Activated CD8-positive, alpha-beta memory T cell treated with anti-CD3 and anti-CD28 coated beads for 1 hour (primary cell): Measurements from ENCODE around the gene AREG.

ENCODE experiments used
- DNase-seq, 2 donors: peaks; one replicate each; pipeline ENCODE4 v3.0.0-alpha.2; 2020; ENCODE audit warnings: low read depth in 1 of 2; ENCODE audit errors: extremely low read depth in 1 of 2

The AREG gene

DNA sequence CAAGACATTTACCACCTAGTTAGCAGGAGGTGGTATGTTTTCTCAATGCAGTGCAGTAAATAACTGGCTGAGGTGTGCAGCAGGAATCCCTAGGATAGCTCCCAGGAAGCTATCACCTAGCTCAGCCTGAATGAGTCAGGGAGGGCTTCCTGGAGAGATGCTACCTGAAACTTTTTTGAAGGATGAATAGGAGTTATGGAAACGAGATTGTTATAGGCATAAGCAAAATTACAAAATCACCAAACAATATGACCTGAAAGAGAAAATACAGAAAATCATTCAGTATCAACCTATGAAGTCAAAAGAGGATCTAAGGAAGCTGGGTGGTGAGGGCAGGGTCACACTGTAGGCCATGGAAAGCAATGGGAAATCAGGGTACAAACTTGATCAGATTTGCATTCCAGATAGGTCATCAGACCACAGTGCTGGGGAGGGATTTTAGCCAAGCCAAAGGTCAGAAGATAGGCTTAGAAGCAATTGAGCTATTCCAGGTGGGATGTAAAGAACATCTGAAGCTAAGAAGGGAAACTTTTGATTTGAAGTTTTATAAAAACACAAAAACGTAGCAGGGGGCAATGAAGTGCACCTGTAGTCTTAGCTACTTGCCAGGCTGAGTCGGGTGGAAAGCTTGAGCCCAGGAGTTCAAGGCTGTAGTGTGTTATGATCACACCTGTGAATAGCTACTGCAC is 11.3 kb downstream of the AREG start:
- no peak for DNase-seq

DNA sequence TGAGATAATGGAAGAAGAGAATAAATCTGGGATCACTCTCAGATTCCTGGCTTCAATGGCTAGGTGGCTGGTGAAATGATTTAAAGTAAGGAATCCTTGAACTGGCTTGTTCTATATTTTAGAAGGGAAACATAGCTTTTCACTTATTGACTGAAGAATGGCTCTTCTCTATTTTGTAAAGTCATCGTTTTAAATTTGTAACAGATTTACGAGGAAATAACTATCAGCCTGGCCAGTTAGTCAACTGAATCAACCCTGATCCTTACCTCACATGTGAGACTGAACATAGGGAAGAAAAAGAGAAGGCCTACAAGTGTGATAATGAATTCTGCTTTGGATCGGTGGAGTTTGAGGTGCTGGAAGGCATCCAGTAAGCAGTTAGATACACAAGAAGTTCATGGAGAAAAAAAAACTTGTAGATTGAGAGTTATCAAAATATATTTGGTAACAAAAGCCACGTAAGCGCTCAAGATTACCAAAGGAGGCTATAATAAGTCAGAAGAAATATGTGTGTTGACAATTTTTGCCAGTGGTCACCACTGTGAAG is 12.0 kb downstream of the AREG start:
- no peak for DNase-seq

DNA sequence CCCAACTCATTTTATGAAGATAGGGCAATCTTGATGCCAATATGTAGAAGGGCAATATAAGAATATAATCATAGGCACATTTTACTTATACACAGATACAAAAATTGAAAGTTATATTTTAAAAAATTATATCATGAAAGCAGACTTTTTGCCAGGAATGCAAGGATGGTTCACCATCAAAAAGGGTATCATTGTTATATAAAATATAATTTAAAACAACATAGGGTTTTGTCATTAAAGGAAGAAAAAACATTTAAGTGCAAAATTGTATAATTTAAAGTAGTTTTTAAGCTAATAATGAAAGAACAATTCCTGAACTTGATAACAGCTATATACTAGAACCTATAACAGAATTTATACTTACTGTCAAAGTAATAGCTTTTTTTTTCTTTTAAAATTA is 15.9 kb downstream of the AREG start:
- DNase-seq = no peak

DNA sequence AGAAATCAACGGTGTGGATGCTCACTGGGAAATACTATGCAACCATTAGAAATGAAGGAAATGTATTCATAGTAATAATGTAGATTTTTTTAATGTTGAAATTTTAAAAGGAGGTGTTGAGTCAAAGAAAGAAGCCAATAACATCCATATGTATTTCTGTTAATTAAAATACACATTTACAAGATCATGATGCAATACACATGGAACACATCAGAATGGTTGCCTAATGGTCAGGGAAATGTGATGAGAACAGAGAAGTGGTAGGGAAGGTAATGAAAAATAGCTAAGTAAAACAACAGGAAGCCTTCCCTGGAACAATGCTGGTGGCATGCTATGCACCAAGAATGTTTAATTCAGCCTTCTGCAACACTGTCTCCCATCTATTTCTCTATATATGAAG is 18.2 kb downstream of the AREG start:
- DNase-seq = no peak

DNA sequence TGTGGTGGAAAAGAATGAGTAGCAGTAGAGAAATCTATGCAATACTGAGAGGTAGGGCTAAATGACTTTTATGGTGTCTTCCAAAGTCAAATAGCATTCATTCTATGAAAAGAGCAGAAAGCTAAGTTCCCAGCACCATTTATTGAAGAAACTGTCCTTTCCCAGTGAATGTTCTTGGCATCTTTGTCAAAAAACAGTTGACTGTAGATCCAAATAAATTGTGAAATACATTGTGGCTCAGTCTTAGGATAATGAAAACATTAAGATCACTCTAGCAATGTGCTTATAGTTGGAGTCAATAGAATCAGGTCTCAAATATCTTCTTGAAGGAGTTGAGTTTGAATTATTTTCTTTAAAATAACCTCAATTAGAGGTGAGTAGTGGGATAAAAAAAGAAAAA is 19.4 kb downstream of the AREG start:
- no peak for DNase-seq

DNA sequence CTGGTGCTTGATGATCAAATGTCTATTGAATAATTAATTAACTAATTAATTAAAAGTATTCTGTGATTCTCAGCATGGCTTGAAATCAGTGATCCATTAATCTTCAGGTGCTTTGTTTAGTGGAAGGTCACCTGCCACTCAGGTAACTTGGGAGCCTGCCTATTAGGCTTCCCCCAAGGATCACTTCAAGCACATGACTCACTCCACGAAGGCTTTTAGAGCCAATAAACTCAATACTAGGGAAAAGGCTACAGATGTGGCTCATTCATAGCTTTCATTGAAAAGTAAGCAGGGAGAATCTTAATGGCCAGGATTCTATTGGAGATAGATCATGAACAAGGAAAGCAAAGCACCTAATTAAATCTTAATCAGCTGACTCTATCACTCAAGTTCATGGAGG is 21.3 kb downstream of the AREG start:
- DNase-seq = no peak

DNA sequence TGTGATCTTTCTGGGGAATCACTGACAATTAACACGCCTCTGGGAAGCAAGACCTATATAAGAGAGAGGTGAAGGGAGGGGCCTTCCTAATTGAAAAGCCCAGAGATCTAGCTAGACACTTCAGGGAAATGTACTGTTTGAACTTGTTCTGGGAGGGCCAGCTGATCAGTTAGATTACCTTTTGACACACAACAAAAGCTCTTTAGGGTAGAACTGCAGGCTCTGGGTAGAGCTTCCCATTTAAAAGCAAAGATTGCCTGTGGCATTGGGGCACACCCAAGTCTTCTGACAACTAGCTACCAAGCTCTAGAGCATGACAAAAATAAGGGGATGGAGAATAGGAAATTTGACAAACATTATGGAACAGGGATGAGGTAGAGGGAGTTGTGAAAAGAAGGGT is 26.3 kb downstream of the AREG start:
- DNase-seq = no peak

DNA sequence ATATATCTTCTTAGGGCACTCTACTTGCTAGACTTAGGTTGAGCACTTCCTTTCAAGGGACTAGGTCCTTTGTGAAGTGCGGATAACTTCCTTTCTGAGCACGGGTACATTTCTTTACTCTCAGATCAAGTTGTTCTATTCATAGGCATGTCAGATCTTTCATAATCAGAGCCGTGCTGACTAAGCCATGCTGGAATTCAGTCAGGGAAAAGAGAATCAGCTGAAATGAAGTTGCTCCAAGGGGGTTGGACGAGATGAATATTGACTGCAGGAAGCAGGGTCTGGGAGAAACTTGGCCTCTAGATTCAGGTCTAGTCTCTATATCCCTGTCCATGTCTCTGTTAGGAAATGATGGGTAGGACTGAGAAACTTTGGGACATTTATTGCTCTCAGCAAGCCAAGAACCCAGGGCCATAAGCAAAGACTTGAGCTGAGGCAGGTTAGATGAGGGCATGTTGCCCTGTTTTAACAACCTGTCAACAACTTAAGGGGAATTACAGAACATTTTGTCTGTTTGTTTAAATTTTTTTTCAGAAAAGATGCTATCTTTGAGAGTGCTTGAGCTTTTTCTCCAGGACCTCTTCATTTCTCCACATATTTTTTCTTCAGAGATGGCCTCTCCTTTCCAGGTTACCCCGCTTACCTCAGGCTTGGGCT is 28.3 kb downstream of the AREG start:
- DNase-seq = no peak

DNA sequence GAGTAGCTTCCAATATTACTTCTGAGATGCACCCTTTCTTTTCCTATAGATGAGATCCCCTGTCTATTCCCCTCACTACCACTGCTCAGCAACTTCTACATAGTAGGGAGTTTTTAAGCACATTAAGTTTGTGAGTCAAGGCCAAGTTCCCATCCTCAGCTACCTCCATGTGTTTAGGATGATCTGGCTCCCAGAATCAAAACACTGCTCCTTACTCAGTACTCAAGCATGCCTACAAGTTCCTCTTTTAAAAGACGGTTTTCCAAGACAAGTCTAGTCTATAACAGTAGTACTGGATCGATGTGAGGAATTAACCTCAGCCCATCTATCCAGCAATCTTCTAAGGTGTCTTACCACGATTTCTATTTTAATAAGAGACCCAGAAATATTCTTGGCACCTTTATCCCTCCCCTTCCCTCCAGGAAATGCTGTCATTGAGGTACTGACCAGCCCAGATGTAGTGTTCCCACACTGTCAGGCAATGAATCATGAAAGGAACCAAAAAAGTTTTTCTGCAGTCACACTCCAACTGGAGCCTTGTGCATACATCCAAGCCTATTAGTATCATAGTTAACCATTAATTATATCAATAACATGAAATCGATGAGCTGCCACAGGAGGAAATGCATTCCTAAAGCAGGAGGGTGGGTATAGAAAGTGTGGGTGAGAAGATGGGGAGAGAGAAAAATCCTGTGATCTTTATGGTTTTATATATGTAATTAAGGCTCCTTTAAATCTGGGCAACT is 29.6 kb downstream of the AREG start:
- no peak for DNase-seq

DNA sequence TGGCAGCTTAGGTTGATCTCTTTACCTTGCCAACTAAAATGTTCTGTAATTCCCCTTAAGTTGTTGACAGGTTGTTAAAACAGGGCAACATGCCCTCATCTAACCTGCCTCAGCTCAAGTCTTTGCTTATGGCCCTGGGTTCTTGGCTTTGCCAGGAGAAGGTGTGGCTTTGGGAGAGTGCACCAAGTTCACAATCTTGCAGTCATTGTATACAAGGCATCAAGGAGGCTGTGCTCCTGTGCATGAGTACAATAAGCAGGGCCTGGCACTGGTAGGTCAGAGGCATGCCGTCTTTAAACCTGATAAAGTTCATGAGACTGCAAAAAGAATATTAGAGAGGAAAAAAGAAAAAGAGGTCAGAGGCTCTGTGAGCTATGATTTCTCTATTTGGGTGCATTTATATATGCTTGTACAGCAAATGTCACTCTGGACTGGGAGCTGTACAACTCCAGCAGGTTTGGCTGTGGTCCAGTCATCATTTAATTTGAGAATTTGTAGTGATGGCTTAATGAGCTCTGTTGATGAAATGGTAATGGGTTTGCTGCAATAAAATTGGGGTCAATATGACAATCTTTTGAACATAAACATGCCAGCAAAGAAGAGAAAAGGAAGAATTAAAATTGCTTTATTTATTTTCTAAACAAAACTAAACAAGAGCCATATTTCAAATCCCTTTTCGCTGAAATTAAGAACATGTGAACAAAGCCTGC is 30.3 kb downstream of the AREG start:
- DNase-seq = no peak

DNA sequence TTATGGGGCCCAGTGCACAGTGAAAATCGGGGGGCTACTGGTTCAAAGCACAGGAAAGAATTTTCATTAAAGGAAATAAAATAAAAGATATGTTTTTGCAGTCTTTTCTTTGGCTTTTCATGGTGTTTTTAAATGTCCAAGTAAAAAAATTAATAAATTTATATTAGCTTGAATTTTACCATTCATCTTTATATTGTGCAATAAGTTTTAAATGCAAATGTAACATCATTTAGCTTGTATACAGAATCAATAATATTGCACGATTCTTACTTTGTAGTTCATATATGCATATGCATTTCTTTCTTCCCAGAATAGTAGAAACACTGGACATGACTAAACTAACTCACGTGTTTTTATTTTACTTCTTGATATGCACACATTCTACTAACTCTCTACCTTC is 31.0 kb downstream of the AREG start:
- DNase-seq = no peak

DNA sequence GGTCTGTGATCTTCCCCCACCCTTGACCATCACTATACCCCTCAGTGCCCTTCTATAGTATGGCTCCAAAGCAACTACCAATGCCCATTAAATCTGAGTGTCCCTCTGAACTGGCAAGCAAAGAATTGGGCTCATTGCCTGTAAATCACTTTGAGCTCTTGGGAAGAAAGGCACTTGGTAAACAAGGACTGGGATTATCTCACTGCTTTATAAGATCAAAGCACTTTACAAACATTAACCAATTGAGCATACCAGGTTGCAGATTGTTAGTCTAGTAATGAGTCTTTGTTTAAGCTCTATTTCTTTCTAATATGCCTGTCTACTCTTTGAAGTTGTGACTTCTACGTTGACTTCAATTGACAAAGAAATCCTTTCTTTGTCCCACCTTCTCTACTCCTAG is 34.1 kb downstream of the AREG start:
- no peak for DNase-seq

DNA sequence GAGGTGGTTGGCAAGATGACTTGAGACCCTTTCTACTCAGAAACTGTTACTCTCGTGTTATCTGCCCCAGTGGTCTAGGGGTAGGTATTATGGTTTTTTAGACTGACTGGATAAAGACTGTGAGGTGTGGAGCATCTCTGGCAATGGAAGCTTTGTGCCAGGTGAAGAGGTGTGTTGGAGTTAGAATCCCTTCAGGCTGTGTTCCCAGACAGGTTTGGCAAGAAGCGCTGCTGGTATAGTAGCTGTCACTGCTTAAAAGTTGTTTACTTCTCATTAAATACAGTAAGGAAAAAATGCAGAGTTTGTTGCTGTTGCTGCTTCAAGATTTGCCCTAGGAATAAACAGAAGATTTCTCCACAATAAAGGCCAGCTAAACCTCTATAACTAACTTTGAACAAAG is 35.3 kb downstream of the AREG start:
- no peak for DNase-seq

DNA sequence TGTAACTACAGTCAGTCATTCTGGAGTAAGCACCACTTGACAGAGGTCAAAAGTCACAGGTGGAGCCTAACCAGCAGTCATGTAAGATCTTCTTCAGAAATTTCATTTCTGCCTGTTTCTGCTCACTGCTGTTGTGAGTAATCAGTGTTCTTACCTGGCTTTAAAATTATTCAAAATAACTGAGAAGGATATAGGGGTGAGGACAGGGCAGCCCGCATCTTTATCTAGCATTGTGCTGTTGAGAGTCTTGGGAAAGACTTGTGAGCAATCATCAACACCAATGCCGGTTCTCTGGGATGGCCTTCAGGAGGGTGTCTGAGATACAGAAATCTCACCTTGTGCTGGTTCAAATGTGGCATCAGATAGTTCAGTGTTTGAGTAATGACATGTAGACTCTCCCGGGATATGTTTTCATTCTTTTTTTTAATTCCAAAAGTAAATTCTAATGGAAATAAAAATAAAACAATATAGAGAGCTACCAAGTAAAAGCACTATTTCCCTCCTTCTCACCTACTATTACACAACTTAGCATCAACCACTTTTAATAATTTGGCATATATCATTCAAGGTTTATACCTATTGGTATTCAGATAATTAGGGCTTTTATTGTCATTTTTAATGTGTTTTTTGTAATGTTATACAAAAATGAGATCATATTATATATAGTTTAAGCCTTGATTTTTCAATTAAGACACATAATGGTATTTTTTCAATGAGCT is 37.1 kb downstream of the AREG start:
- DNase-seq = no peak

DNA sequence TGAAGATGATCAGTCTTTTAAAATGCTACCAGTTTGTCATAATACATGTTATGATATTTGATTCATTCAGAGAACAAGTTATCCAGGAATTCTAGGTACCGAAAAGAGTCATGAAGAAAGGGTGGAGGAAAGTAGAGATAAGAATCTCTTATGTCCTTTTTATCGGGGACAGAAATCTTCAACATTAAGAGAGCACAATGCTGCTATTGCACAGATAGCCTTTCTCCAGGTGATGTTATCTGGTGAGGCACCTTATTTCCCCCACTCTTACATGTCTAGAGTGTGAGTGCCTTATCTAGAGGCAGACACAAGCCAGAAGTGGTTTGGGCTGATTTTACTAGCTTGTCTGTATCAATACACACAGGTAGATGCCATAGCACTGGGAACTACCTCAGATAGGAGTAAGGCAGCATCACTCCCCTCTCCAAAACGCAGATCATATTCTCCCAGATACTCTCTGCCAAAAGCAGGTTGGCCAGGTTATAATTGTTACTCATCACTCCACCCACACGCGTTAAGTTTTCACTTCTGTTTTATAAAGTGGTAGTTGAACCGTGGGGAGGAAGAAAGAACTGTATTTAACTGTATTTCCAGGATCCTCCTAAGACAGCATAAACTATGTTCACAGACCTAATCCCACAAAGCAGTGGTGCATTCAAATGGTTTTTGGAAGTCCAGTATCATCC is 38.4 kb downstream of the AREG start:
- no peak for DNase-seq

DNA sequence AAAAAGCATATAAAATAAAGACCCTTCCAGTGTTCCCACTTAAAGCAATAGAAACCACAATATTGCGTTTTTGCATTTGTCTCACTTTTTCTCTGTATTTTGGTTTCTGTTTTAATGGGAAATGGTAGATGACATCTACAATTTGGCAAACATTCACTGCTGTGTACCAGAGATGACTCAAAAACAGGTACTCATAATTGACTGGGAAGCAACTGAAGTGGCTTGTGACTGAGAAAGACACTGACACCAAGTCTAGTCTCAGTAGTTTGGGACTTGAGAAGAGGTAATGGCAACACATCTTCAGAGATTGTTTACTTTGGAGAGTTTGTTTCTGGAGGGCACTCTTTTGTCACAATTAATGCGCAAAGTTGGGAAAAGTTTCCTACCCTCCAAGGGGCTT is 42.0 kb downstream of the AREG start:
- DNase-seq = no peak

DNA sequence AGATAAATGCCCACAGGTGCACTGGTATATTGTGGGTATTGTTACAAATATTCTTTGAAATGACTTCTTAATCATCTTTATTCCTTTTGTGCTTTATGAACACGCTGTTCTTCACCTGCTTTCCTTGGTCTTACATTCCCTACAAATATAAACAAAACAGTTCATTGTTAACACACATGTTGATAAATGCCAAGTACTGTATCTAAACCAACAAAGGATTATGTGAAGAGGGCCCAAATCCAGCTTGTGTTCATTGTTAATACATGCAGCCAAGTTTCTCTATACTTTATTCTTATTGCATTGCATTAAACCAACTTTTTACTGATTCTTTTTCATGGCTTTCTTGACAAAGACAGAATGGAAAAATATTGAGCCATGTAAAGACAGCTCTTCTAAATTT is 42.8 kb downstream of the AREG start:
- no peak for DNase-seq

DNA sequence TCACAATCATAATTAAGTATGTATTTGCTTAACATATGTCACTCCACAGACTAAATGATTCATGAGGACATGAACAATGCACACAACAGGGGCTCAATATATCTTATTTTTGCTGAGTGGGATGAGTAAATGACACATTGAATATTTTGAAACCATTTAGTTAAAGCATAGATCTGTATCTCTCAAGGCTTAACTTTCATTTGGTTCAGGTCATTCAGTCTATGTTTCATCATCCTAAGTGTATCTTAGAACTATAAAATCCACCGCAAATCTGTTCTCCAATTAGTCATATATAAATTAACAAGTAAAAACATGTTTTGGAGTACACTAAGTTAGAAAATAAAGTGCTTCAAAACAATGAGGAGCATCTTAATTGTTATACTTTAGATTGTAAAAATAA is 45.8 kb downstream of the AREG start:
- DNase-seq = no peak

DNA sequence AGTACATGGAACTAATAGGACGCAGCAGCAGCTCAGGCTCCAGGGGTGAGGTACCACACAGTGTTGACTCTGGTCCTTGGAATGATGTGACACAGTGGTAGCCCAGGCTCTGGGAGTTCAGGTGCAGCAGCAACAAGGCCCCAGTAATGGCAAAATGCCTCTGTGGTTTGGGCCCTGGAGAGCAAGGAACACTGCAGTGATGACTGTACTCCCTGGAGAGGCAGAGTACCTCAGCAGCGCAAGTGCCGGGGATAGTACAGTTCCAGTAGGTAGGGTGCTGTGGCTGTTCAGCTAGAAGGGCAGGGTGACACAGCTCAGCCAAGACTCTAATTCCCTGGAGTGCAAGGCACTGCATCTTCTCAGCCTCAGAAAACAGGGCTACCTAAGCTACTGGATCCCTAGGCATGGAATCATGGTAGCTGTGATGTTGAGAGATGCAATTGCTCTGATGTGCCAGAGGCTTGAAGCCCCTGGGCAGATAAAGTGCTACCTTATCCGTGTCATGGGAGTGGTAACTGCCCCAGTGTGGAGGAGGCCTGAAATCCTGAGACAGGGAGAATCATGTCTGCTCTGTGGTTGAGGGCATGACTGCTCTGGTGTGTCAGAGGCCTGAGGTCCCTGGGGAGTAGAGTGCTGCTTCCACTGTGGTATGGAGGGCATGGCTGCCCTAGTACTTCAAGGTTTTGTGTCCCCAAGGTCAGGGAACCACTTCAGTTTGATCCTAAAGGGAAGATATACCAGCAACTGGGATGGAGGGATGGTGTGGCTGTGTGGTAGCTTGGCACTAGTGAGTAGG is 55.2 kb downstream of the AREG start:
- no peak for DNase-seq
